Measurements from ENCODE around the gene GNB4. TPM values are rescaled to one million over a fixed set of nuclear protein-coding genes. Genes with fewer than 3 reads are reported as not detected.

Gene GNB4
- total RNA-seq, 1 donor, result 63.4 TPM

GRCh38 chr3:179447251-179447650 is 4.0 kb downstream of the GNB4 start:
- TF ChIP-seq CTCF (IDR thresholded peaks at IDR 0.05; ENCODE audit: insufficient read depth, low read length), result no peak
- DNase-seq (ENCODE audit: low read depth), result no peak
- H3K4me3 ChIP-seq (ENCODE audit: low read depth, low read length), result no peak overlapping the region

GRCh38 chr3:179446501-179446900 is 4.8 kb downstream of the GNB4 start:
- DNase-seq (ENCODE audit: low read depth), result peak; percentile 57
- TF ChIP-seq CTCF (IDR thresholded peaks at IDR 0.05; ENCODE audit: insufficient read depth, low read length), result peak; percentile 50
- H3K4me3 ChIP-seq (ENCODE audit: low read depth, low read length), result no peak overlapping the region

GRCh38 chr3:179438841-179439240 is 12.4 kb downstream of the GNB4 start:
- no peak for TF ChIP-seq CTCF (IDR thresholded peaks at IDR 0.05; ENCODE audit: insufficient read depth, low read length)
- DNase-seq (ENCODE audit: low read depth), result no peak
- H3K4me3 ChIP-seq (ENCODE audit: low read depth, low read length), result no peak overlapping the region

GRCh38 chr3:179436517-179436916 is 14.8 kb downstream of the GNB4 start:
- H3K4me3 ChIP-seq (ENCODE audit: low read depth, low read length), result no peak overlapping the region
- TF ChIP-seq CTCF (IDR thresholded peaks at IDR 0.05; ENCODE audit: insufficient read depth, low read length), result no peak
- DNase-seq (ENCODE audit: low read depth), result no peak

GRCh38 chr3:179432451-179432850 is 18.8 kb downstream of the GNB4 start:
- no peak for DNase-seq (ENCODE audit: low read depth)
- H3K4me3 ChIP-seq (ENCODE audit: low read depth, low read length), result no peak overlapping the region
- no peak for TF ChIP-seq CTCF (IDR thresholded peaks at IDR 0.05; ENCODE audit: insufficient read depth, low read length)

GRCh38 chr3:179432021-179432420 is 19.2 kb downstream of the GNB4 start:
- H3K4me3 ChIP-seq (ENCODE audit: low read depth, low read length), result no peak overlapping the region
- TF ChIP-seq CTCF (IDR thresholded peaks at IDR 0.05; ENCODE audit: insufficient read depth, low read length), result no peak
- peak; percentile 28 for DNase-seq (ENCODE audit: low read depth)

GRCh38 chr3:179430277-179430870 is 20.9 kb downstream of the GNB4 start:
- no peak overlapping the region for H3K4me3 ChIP-seq (ENCODE audit: low read depth, low read length)
- TF ChIP-seq CTCF (IDR thresholded peaks at IDR 0.05; ENCODE audit: insufficient read depth, low read length), result no peak
- DNase-seq (ENCODE audit: low read depth), result no peak
